Mesenchymal stem cell (in vitro differentiated cells and primary cell): ENCODE measurements around the gene PM20D2.

Source experiments
- DNase-seq: peaks from one replicate; pipeline ENCODE4 v3.0.0-alpha.2; 2013
- H2AFZ ChIP-seq: one replicate; pipeline ENCODE4 v1.6.1; 2013; ENCODE audit warnings: low read depth, mild to moderate bottlenecking, control low read depth, inconsistent platforms, low read length, moderate library complexity
- H2AK5ac ChIP-seq: 2 replicates; pipeline ENCODE4 v1.6.1; 2013; ENCODE audit warnings: low read length, moderate library complexity, mild to moderate bottlenecking, inconsistent platforms; ENCODE audit not compliant: severe bottlenecking
- H2BK120ac ChIP-seq: one replicate; pipeline ENCODE4 v1.6.1; 2013; ENCODE audit warnings: low read depth, mild to moderate bottlenecking, inconsistent platforms, low read length, moderate library complexity
- H2BK12ac ChIP-seq, 2 experiments: one replicate each; pipeline ENCODE4 v1.6.1; 2013; ENCODE audit warnings: inconsistent platforms in 2 of 2, low read length in 2 of 2, mild to moderate bottlenecking in 2 of 2, moderate library complexity in 2 of 2, control low read depth in 1 of 2
- H2BK15ac ChIP-seq: one replicate; pipeline ENCODE4 v1.6.1; 2013; ENCODE audit warnings: mild to moderate bottlenecking, low read depth, inconsistent platforms; ENCODE audit not compliant: poor library complexity, severe bottlenecking
- H2BK5ac ChIP-seq: 2 replicates; pipeline ENCODE4 v1.6.1; 2013; ENCODE audit warnings: low read depth, mild to moderate bottlenecking, low read length, control low read depth, inconsistent platforms; ENCODE audit not compliant: poor library complexity, severe bottlenecking
- H3K14ac ChIP-seq, 2 experiments: one replicate each; pipeline ENCODE4 v1.6.1; 2013; ENCODE audit warnings: inconsistent platforms in 2 of 2, low read length in 2 of 2, control low read depth in 1 of 2, mild to moderate bottlenecking in 1 of 2, moderate library complexity in 1 of 2
- H3K18ac ChIP-seq, 2 experiments: one replicate each; pipeline ENCODE4 v1.6.1; 2013; ENCODE audit warnings: inconsistent platforms in 2 of 2, low read length in 2 of 2, control low read depth in 1 of 2, low read depth in 1 of 2, mild to moderate bottlenecking in 1 of 2
- H3K23ac ChIP-seq, 2 experiments: one replicate each; pipeline ENCODE4 v1.6.1; 2013; ENCODE audit warnings: inconsistent platforms in 2 of 2, low read length in 2 of 2, mild to moderate bottlenecking in 2 of 2, moderate library complexity in 2 of 2, control low read depth in 1 of 2
- H3K27ac ChIP-seq: 2 replicates; pipeline ENCODE4 v1.5.1; 2013; ENCODE audit warnings: mild to moderate bottlenecking, moderate library complexity, low read length, control low read depth, inconsistent platforms; ENCODE audit not compliant: poor library complexity, severe bottlenecking
- H3K27me3 ChIP-seq, 2 experiments: 2 replicates each; pipeline versions ENCODE4 v1.6.1 to v1.7.0; 2013; ENCODE audit warnings: low read length in 2 of 2, mild to moderate bottlenecking in 2 of 2, moderate library complexity in 2 of 2, control low read depth in 1 of 2, inconsistent platforms in 1 of 2; ENCODE audit not compliant: control insufficient read depth in 1 of 2, insufficient read depth in 1 of 2
- H3K36me3 ChIP-seq, 2 experiments: 2 replicates each; pipeline versions ENCODE4 v1.6.1 to v1.7.0; 2013; ENCODE audit warnings: low read length in 2 of 2, control low read depth in 1 of 2, inconsistent platforms in 1 of 2, low read depth in 1 of 2, mild to moderate bottlenecking in 1 of 2; ENCODE audit not compliant: insufficient read depth in 2 of 2, control insufficient read depth in 1 of 2
- H3K4ac ChIP-seq, 2 experiments: one replicate each; pipeline ENCODE4 v1.6.1; 2013; ENCODE audit warnings: inconsistent platforms in 2 of 2, low read length in 2 of 2, mild to moderate bottlenecking in 2 of 2, moderate library complexity in 2 of 2, control low read depth in 1 of 2, low read depth in 1 of 2
- H3K4me1 ChIP-seq: 2 replicates; pipeline ENCODE4 v1.6.1; 2013; ENCODE audit warnings: low read depth, low read length, control low read depth; ENCODE audit not compliant: control insufficient read depth, insufficient read depth
- H3K4me2 ChIP-seq: 2 replicates; pipeline ENCODE4 v1.6.1; 2013; ENCODE audit warnings: low read length, mild to moderate bottlenecking, inconsistent platforms; ENCODE audit not compliant: poor library complexity, severe bottlenecking
- H3K4me3 ChIP-seq, 2 experiments: 2 replicates each; pipeline versions ENCODE4 v1.5.1 to v1.7.0; 2013; ENCODE audit warnings: low read length in 2 of 2, mild to moderate bottlenecking in 2 of 2, control low read depth in 1 of 2, low read depth in 1 of 2; ENCODE audit not compliant: insufficient read depth in 1 of 2
- H3K79me1 ChIP-seq: replicated peaks from 2 replicates; pipeline ENCODE4 v1.6.1; 2013; ENCODE audit warnings: mild to moderate bottlenecking, control low read depth, low read length, inconsistent platforms; ENCODE audit not compliant: poor library complexity, severe bottlenecking
- H3K9ac ChIP-seq: 2 replicates; pipeline ENCODE4 v1.7.0; 2013; ENCODE audit warnings: mild to moderate bottlenecking, low read length, moderate library complexity
- H3K9me3 ChIP-seq: 2 replicates; pipeline ENCODE4 v1.7.0; 2013; ENCODE audit warnings: mild to moderate bottlenecking, low read length; ENCODE audit not compliant: control insufficient read depth
- H4K8ac ChIP-seq: one replicate; pipeline ENCODE4 v1.6.1; 2013; ENCODE audit warnings: inconsistent platforms, mild to moderate bottlenecking, low read length, moderate library complexity
- H4K91ac ChIP-seq: one replicate; pipeline ENCODE4 v1.6.1; 2013; ENCODE audit warnings: mild to moderate bottlenecking, low read length, inconsistent platforms
- WGBS: methylation state at CpG from one replicate; pipeline ENCODE4 v1.1.7; 2013; ENCODE audit warnings: mixed read lengths; 5-methylcytosine and 5-hydroxymethylcytosine counted together

PM20D2 gene

DNA sequence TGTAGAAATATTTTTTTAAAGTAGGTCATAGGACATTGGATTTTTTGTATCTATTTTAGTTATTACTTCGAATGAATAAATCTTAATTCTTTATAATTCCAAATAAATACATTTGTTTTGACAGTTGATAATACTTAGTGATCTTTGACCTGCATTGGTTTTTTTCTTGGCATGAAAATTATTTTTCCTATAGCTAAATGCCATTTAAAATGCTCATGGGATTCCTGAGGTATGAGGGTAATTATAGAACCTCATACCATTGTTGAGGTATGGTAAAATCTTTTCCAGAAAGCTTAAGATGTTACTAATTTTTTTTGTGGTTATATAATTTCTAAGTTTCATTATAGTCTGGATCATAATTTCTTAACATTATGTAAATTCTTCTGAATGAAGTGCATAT is 8.3 kb downstream of the PM20D2 start:
- no peak overlapping the region for H3K18ac ChIP-seq
- peaks cover 0 to 3% of the 10 kb centered on the region in 2 experiments for H3K36me3 ChIP-seq
- no peak overlapping the region for H3K9ac ChIP-seq
- no peak overlapping the region for H2BK120ac ChIP-seq
- no peak overlapping the region for H3K4me3 ChIP-seq
- no peak overlapping the region for H3K4ac ChIP-seq
- no peak for DNase-seq
- no peak overlapping the region for H4K8ac ChIP-seq
- no peak overlapping the region for H3K14ac ChIP-seq
- no peak overlapping the region for H2BK5ac ChIP-seq
- WGBS: no CpG with 5 or more reads among the region's 1 CpG
- no peaks in the 10 kb centered on the region for H3K9me3 ChIP-seq
- H2AFZ ChIP-seq: no peak overlapping the region
- no peak overlapping the region for H2BK15ac ChIP-seq
- no peak overlapping the region for H3K23ac ChIP-seq
- peaks cover 2% of the 10 kb centered on the region for H3K4me1 ChIP-seq
- peaks cover 13% of the 10 kb centered on the region for H3K79me1 ChIP-seq
- H3K27ac ChIP-seq: no peak overlapping the region
- H4K91ac ChIP-seq: no peak overlapping the region
- H3K4me2 ChIP-seq: no peak overlapping the region
- no peaks in the 10 kb centered on the region for H3K27me3 ChIP-seq
- H2BK12ac ChIP-seq: no peak overlapping the region
- H2AK5ac ChIP-seq: no peak overlapping the region

DNA sequence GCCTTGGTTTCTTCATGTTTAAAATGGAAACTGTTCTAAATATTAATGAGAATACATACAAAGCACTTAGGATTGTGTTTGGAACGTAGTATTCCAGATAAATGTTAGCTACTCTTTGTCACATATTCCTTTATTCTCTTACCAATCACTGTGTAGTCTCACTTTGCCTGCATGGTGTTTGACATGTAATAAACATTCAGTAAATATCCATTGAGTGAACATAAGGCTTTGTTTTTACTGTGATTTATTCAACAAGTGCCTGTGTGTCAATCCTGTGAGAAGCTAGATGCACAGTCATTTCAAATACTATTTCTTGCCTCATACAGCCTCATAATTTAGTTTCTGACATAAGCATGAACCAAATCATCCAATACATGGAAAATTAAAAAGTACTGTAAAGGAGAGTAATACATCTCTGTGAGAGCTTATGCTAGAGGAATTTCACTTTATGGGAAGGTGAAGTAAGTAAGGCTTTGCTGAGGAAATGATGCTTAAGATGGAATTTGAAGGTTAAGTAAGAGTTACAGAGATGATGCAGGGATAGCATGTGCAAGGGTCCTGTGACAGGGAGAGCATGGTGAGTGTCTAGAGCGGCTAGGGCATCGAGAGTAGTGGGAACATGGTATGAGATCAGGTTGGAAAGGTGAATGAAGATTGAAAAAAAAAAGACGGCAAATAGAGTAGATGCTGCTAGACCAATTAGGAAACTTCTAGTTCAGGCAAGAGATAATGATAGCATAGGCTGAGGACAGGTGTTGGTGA is 14.7 kb downstream of the PM20D2 start:
- Histone ChIP-seq H3K4me3 (no peak overlapping the region), H3K79me1 (peaks cover 5% of the 10 kb centered on the region), H2AFZ (no peak overlapping the region), H3K9me3 (no peaks in the 10 kb centered on the region), H4K91ac (no peak overlapping the region), H2AK5ac (no peak overlapping the region), H2BK5ac (no peak overlapping the region), H3K23ac (no peak overlapping the region), H3K4me1 (no peaks in the 10 kb centered on the region), H3K14ac (no peak overlapping the region), H2BK120ac (no peak overlapping the region), H2BK12ac (no peak overlapping the region), H3K9ac (no peak overlapping the region), H3K18ac (no peak overlapping the region), H4K8ac (no peak overlapping the region), H3K27me3 (no peaks in the 10 kb centered on the region), H3K27ac (no peak overlapping the region), H3K36me3 (peaks cover 0 to 7% of the 10 kb centered on the region in 2 experiments), H3K4ac (no peak overlapping the region), H2BK15ac (no peak overlapping the region), H3K4me2 (no peak overlapping the region)
- no peak for DNase-seq
- WGBS: 96% methylated on average over 4 of the region's 4 CpGs

GRCh38 chr6:89161326-89162046 is 15.6 kb downstream of the PM20D2 start:
- H2BK12ac ChIP-seq: no peak overlapping the region
- peak overlapping the region; percentile 18 for H3K9ac ChIP-seq
- H3K4me2 ChIP-seq: no peak overlapping the region
- no peak overlapping the region for H2BK120ac ChIP-seq
- no peak overlapping the region for H3K23ac ChIP-seq
- no peak overlapping the region for H3K14ac ChIP-seq
- WGBS: 78% methylated on average over 4 of the region's 7 CpGs
- H3K27ac ChIP-seq: no peak overlapping the region
- no peak for DNase-seq
- no peaks in the 10 kb centered on the region for H3K9me3 ChIP-seq
- no peak overlapping the region for H3K18ac ChIP-seq
- H3K79me1 ChIP-seq: peaks cover 3% of the 10 kb centered on the region
- H3K4ac ChIP-seq: no peak overlapping the region
- H4K91ac ChIP-seq: no peak overlapping the region
- peaks cover 0 to 9% of the 10 kb centered on the region in 2 experiments for H3K36me3 ChIP-seq
- no peak overlapping the region for H2AK5ac ChIP-seq
- H2AFZ ChIP-seq: no peak overlapping the region
- H3K4me3 ChIP-seq: no peak overlapping the region
- no peaks in the 10 kb centered on the region for H3K27me3 ChIP-seq
- no peak overlapping the region for H4K8ac ChIP-seq
- H3K4me1 ChIP-seq: no peaks in the 10 kb centered on the region
- H2BK5ac ChIP-seq: no peak overlapping the region
- H2BK15ac ChIP-seq: no peak overlapping the region

DNA sequence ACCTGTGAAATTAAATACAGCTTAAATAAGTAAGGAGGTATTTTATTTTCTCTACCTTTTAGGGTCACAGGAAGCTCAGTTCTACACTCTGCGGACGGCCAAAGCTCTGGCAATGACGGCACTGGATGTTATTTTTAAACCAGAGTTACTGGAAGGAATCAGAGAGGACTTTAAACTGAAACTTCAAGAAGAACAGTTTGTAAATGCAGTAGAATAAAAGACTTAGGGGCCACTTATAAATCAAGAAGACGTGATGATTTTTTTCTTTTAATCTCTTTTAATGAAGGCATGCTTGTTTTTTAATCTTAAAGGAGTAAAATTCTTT is 16.2 kb downstream of the PM20D2 start:
- Histone ChIP-seq H2AK5ac (no peak overlapping the region), H4K8ac (no peak overlapping the region), H2BK120ac (no peak overlapping the region), H3K9ac (peak overlapping the region; percentile 18), H3K4ac (no peak overlapping the region), H2BK12ac (no peak overlapping the region), H2BK5ac (no peak overlapping the region), H3K9me3 (no peaks in the 10 kb centered on the region), H3K79me1 (peaks cover 2% of the 10 kb centered on the region), H3K18ac (no peak overlapping the region), H3K27ac (no peak overlapping the region), H4K91ac (no peak overlapping the region), H3K14ac (no peak overlapping the region), H2BK15ac (no peak overlapping the region), H3K4me2 (no peak overlapping the region), H3K23ac (no peak overlapping the region), H3K27me3 (no peaks in the 10 kb centered on the region), H3K4me1 (no peaks in the 10 kb centered on the region), H3K4me3 (no peak overlapping the region), H2AFZ (no peak overlapping the region), H3K36me3 (peaks cover 0 to 9% of the 10 kb centered on the region in 2 experiments)
- WGBS: 96% methylated on average over 3 of the region's 4 CpGs
- DNase-seq: no peak
